ENCODE measurements around the gene HES1. TPM values are rescaled to one million over a fixed set of nuclear protein-coding genes. Genes with fewer than 3 reads are reported as not detected.
A peak's percentile ranks its signal among the peaks of the same experiment; 100 is the strongest.

The HES1 gene
- total and polyA plus RNA-seq, 12 donors = 12.4 to 59.3 (median 33.2) TPM

DNA sequence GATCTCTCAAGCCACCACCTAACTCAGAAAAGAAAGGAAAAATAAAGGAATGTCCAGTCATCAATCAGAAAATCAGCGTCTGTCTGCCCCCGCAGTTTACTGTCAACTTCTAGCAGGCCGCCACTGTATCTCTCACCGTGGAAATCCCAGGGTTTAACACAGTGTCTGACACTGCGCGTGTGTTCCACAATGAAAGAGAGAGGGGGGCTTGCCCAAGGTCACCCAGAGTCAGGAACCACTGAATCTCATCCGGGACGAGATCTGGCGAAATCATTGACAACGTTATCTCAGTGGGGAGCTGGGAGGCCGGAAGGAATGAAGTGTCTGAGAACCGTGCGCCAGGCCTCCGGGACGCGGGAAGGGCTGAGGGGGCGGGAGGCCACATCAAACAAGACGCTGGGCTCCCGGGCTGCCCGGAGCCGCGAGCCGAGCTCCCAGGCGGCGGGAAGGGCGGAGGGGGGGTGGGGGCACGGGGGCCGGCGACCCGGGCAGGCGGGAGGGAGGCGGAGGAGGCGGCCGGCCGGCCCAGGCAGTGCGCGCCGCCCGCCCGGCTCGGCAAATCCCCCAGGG, 2.2 kb upstream of the HES1 start:
- peak overlapping the region in 1 of 4 donors; percentile 58 for H3K4me3 ChIP-seq
- no peaks in the 10 kb centered on the region for H3K36me3 ChIP-seq (replicated peaks in 1 of 2)
- TF ChIP-seq, protein P1, sequence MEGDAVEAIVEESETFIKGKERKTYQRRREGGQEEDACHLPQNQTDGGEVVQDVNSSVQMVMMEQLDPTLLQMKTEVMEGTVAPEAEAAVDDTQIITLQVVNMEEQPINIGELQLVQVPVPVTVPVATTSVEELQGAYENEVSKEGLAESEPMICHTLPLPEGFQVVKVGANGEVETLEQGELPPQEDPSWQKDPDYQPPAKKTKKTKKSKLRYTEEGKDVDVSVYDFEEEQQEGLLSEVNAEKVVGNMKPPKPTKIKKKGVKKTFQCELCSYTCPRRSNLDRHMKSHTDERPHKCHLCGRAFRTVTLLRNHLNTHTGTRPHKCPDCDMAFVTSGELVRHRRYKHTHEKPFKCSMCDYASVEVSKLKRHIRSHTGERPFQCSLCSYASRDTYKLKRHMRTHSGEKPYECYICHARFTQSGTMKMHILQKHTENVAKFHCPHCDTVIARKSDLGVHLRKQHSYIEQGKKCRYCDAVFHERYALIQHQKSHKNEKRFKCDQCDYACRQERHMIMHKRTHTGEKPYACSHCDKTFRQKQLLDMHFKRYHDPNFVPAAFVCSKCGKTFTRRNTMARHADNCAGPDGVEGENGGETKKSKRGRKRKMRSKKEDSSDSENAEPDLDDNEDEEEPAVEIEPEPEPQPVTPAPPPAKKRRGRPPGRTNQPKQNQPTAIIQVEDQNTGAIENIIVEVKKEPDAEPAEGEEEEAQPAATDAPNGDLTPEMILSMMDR (IDR thresholded peaks at IDR 0.05) = no peak
- TF ChIP-seq POLR2A (IDR thresholded peaks at IDR 0.05) = peak in 1 of 2 donors; percentile 23
- DNase-seq = peak; percentile 53 to 85 (median 73)
- peak overlapping the region in 4 of 5 donors; percentile 24 to 97 (median 69) for H3K27ac ChIP-seq
- H3K27me3 ChIP-seq = no peaks in the 10 kb centered on the region
- intact Hi-C loops (cut with DNase I) = loop anchor here (2.0 to 10.0 kb wide), 2 partner anchors 129 to 181 kb away; no protein-coding TSS in a partner anchor
- WGBS, 4 donors = 2 to 8% (median 6%) methylated on average over 11 to 41 of the region's 41 CpGs
- no peaks in the 10 kb centered on the region for H3K9me3 ChIP-seq (replicated peaks in 1 of 3)
- peaks cover 10 to 23% of the 10 kb centered on the region in 2 donors for H3K4me1 ChIP-seq (replicated peaks in 1 of 2)

DNA sequence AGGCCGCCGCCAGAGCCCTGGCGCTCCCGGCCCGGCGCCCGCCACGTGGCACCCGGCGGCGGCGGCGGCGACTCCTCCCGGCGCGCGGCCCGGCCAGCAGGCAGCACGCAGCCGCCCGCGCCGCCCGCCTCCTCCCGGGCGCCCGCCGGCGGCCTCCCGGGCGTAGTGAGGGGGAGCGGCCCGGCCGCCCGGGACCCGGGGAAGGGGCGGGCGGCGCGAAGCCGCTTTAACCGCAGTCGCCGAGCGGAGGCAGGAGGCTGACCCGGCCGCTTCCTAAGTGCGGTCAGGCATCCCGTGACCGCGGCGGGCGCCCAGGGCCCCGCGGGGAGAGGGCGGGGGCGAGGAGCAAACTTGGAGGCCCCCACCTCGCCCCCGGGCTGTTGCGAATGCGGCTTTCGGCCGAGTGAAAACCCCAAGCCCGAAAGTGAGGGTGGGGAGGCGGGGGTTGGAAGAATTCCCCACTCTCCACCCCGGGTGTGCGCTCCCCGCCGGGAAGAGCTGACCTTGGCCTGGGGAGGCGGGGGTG, 1.7 kb upstream of the HES1 start:
- DNase-seq = peak; percentile 72 to 78 (median 77)
- H3K9me3 ChIP-seq (replicated peaks in 1 of 3) = no peaks in the 10 kb centered on the region
- WGBS, 4 donors = 0 to 1% (median 0%) methylated on average over 8 to 67 of the region's 71 CpGs; no CpG with 5 or more reads in 1 of the 4 donors
- intact Hi-C loops (cut with DNase I) = loop anchor here (2.0 to 10.0 kb wide), 2 partner anchors 129 to 181 kb away; no protein-coding TSS in a partner anchor
- H3K27me3 ChIP-seq = no peaks in the 10 kb centered on the region
- no peak for TF ChIP-seq POLR2A (IDR thresholded peaks at IDR 0.05)
- TF ChIP-seq, protein P1 (IDR thresholded peaks at IDR 0.05) = no peak
- peak overlapping the region in 3 of 4 donors; percentile 4 to 58 (median 36) for H3K4me3 ChIP-seq
- H3K27ac ChIP-seq = peak overlapping the region; percentile 88 to 97 (median 91)
- H3K4me1 ChIP-seq (replicated peaks in 1 of 2) = peaks cover 10 to 28% of the 10 kb centered on the region in 2 donors
- no peaks in the 10 kb centered on the region for H3K36me3 ChIP-seq (replicated peaks in 1 of 2)

DNA sequence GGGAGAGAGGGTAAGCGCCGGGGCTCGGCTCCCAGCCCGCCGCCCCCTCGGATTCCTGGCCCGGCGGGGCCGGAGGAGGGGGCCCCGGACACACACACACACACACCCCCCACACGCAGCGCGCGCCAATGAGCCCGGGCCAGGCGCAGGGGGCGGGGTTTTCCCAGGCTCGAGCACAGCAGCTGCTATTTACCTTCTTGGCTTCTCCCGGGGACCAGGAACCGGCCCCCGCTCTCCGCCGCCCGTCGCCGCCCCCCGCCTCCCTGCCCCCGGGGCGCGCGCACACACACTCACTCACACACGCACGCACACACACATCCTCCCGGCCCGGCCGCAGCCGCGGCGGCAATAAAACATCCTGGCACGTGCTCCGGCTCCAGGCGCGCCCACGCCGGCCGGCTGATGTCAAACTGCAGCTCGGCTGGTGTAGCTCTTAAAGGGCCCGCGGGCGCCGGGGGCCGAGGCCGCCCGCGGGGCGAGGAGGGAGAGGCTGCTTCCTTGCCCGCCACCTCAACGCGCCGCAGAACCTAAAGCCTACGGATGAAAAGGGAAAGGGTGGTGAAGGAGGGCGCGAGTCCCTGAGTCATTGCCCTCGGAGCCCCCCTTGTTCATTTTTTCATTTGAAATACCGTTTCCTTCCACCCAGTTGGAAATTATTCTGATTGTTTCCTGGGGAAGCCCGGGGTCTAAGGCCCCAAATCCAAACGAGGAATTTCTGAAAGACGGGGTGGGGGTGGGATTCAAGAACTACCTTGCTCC, 1.0 kb upstream of the HES1 start:
- intact Hi-C loops (cut with DNase I) = loop anchor here (2.0 to 10.0 kb wide), 4 partner anchors 130 to 348 kb away; no protein-coding TSS in a partner anchor
- H3K4me3 ChIP-seq = peak overlapping the region in 3 of 4 donors; percentile 4 to 58 (median 36)
- peak overlapping the region; percentile 88 to 97 (median 91) for H3K27ac ChIP-seq
- no peaks in the 10 kb centered on the region for H3K9me3 ChIP-seq (replicated peaks in 1 of 3)
- peak; percentile 17 to 83 for TF ChIP-seq POLR2A (IDR thresholded peaks at IDR 0.05)
- TF ChIP-seq, protein P1 (IDR thresholded peaks at IDR 0.05) = peak in 1 of 6 experiments; percentile 11
- peak; percentile 86 to 94 (median 92) for DNase-seq
- WGBS, 4 donors = 0 to 1% (median 0%) methylated on average over 8 to 68 of the region's 68 CpGs
- H3K27me3 ChIP-seq = no peaks in the 10 kb centered on the region
- peaks cover 10 to 35% of the 10 kb centered on the region in 2 donors for H3K4me1 ChIP-seq (replicated peaks in 1 of 2)
- H3K36me3 ChIP-seq (replicated peaks in 1 of 2) = no peaks in the 10 kb centered on the region

DNA sequence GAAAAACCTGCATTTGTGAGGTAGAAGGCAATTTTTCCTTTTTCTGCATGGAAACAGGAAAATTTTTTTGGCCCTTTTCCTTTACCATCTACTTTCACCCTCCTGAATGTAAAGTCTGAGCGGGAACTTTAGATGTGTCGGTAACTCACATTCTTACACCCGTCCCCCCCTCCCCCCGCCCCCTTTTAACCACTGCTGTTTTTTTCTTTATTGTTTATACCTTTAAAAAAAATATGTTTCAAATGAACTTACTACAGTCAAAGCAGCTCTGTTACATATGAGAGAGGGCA, 487 bp upstream of the HES1 start:
- peak overlapping the region in 2 of 4 donors; percentile 36 to 58 for H3K4me3 ChIP-seq
- no peak for TF ChIP-seq POLR2A (IDR thresholded peaks at IDR 0.05)
- TF ChIP-seq, protein P1 (IDR thresholded peaks at IDR 0.05) = no peak
- DNase-seq = no peak
- no peaks in the 10 kb centered on the region for H3K9me3 ChIP-seq (replicated peaks in 1 of 3)
- peak overlapping the region; percentile 88 to 97 (median 91) for H3K27ac ChIP-seq
- H3K36me3 ChIP-seq (replicated peaks in 1 of 2) = no peaks in the 10 kb centered on the region
- peaks cover 10 to 40% of the 10 kb centered on the region in 2 donors for H3K4me1 ChIP-seq (replicated peaks in 1 of 2)
- H3K27me3 ChIP-seq = no peaks in the 10 kb centered on the region
- intact Hi-C loops (cut with DNase I) = loop anchor here (2.0 to 10.0 kb wide), 4 partner anchors 131 to 348 kb away; no protein-coding TSS in a partner anchor
- 0 to 1% (median 1%) methylated on average over 4 of the region's 4 CpGs for WGBS, 4 donors

Measured in adrenal gland (tissue), 12 donors.